Activated T-cell treated with anti-CD3 and anti-CD28 coated beads, Interleukin-2, amount 50 U/mL, for 4 hours (primary cell): Measurements from ENCODE around the gene LSP1. TPM values are rescaled to one million over a fixed set of nuclear protein-coding genes. Genes with fewer than 3 reads are reported as not detected.
"Not testable (repeated sequence)": the region's sequence is repeated elsewhere in the genome, so short reads cannot be mapped to it uniquely, and the experiment has no call there.

Experiments
- ATAC-seq, 2 donors: fragments of 200-7000 bp; cut with Tn5 transposase; one replicate each; pipeline ENCODE4 v1.10.0; 2021
- DNase-seq: peaks from one replicate; pipeline ENCODE4 v3.0.0-alpha.2; 2020
- H3K27me3 Mint-ChIP-seq: one replicate; pipeline ENCODE4 v1.8.0; 2021; ENCODE audit warnings: low read depth, mixed read lengths
- H3K36me3 Mint-ChIP-seq: one replicate; pipeline ENCODE4 v1.8.0; 2022; ENCODE audit warnings: mixed read lengths; ENCODE audit not compliant: insufficient read depth
- H3K4me1 Mint-ChIP-seq: one replicate; pipeline ENCODE4 v1.8.0; 2021; ENCODE audit warnings: low read depth, mixed read lengths
- H3K4me3 Mint-ChIP-seq: one replicate; pipeline ENCODE4 v1.8.0; 2021; ENCODE audit warnings: mild to moderate bottlenecking, moderate library complexity, mixed read lengths
- H3K9me3 Mint-ChIP-seq: one replicate; pipeline ENCODE4 v1.8.0; 2021; ENCODE audit warnings: mixed read lengths
- total RNA-seq, 3 donors: library from RNA; stranded (reverse); gene quantifications; one replicate each; pipeline ENCODE4 v1.2.1, GENCODE V29; 2021

Gene LSP1
- total RNA-seq, 3 donors from 2014 or later: 34.6 to 71.7 (median 60.6) TPM

GRCh38 chr11:1884303-1884700 is 31.4 kb downstream of the LSP1 start:
- H3K36me3 Mint-ChIP-seq: no peaks in the 10 kb centered on the region
- no peak for DNase-seq
- H3K27me3 Mint-ChIP-seq: no peaks in the 10 kb centered on the region
- no peak overlapping the region for H3K4me3 Mint-ChIP-seq
- ATAC-seq: no peak
- H3K9me3 Mint-ChIP-seq: no peaks in the 10 kb centered on the region
- H3K4me1 Mint-ChIP-seq: peaks cover 18% of the 10 kb centered on the region

- not testable (repeated sequence) for ATAC-seq, H3K9me3 Mint-ChIP-seq, H3K4me3 Mint-ChIP-seq, DNase-seq, H3K27me3 Mint-ChIP-seq, H3K36me3 Mint-ChIP-seq
- peaks cover 30% of the 10 kb centered on the region for H3K4me1 Mint-ChIP-seq
These were observed 33.7 kb downstream of the LSP1 start for GRCh38 chr11:1886551-1886950.

- Mint-ChIP-seq H3K4me1 (peaks cover 33% of the 10 kb centered on the region), H3K4me3 (no peak overlapping the region), H3K27me3 (no peaks in the 10 kb centered on the region), H3K36me3 (no peaks in the 10 kb centered on the region), H3K9me3 (no peaks in the 10 kb centered on the region)
- no peak for ATAC-seq
- no peak for DNase-seq
These were observed 34.8 kb downstream of the LSP1 start for GRCh38 chr11:1887451-1888346.

GRCh38 chr11:1888347-1888753 is 35.5 kb downstream of the LSP1 start:
- DNase-seq (no peak), ATAC-seq (no peak)
- Mint-ChIP-seq H3K9me3 (no peaks in the 10 kb centered on the region), H3K36me3 (no peaks in the 10 kb centered on the region), H3K4me3 (no peak overlapping the region), H3K4me1 (peaks cover 33% of the 10 kb centered on the region), H3K27me3 (no peaks in the 10 kb centered on the region)

GRCh38 chr11:1888811-1889210 is 35.9 kb downstream of the LSP1 start:
- Mint-ChIP-seq H3K4me3 (peak overlapping the region; percentile 51), H3K9me3 (no peaks in the 10 kb centered on the region), H3K36me3 (no peaks in the 10 kb centered on the region), H3K4me1 (peaks cover 36% of the 10 kb centered on the region), H3K27me3 (no peaks in the 10 kb centered on the region)
- DNase-seq: no peak
- peak in 1 of 2 donors; percentile 4 for ATAC-seq

GRCh38 chr11:1889224-1889930 is 36.5 kb downstream of the LSP1 start:
- peak; percentile 55 for DNase-seq
- peak; percentile 74 to 79 for ATAC-seq
- H3K36me3 Mint-ChIP-seq: no peaks in the 10 kb centered on the region
- no peaks in the 10 kb centered on the region for H3K9me3 Mint-ChIP-seq
- peaks cover 36% of the 10 kb centered on the region for H3K4me1 Mint-ChIP-seq
- H3K27me3 Mint-ChIP-seq: no peaks in the 10 kb centered on the region
- H3K4me3 Mint-ChIP-seq: peak overlapping the region; percentile 62

- Mint-ChIP-seq H3K36me3 (no peaks in the 10 kb centered on the region), H3K4me3 (peak overlapping the region; percentile 62), H3K4me1 (peaks cover 36% of the 10 kb centered on the region), H3K27me3 (no peaks in the 10 kb centered on the region), H3K9me3 (no peaks in the 10 kb centered on the region)
- ATAC-seq (peak; percentile 15 to 20), DNase-seq (no peak)
These were observed 37.3 kb downstream of the LSP1 start for GRCh38 chr11:1889941-1890855.

GRCh38 chr11:1890856-1891830 is 38.3 kb downstream of the LSP1 start:
- DNase-seq: no peak
- Mint-ChIP-seq H3K4me3 (peak overlapping the region; percentile 62), H3K9me3 (no peaks in the 10 kb centered on the region), H3K36me3 (no peaks in the 10 kb centered on the region), H3K27me3 (no peaks in the 10 kb centered on the region), H3K4me1 (peaks cover 36% of the 10 kb centered on the region)
- ATAC-seq: no peak

GRCh38 chr11:1891831-1892115 is 38.9 kb downstream of the LSP1 start, which contains the start of gene PRR33:
PRR33 (minus strand) TSS chr11:1891895; CDS start chr11:1890584, 1,311 bp downstream.
- peaks cover 36% of the 10 kb centered on the region for H3K4me1 Mint-ChIP-seq
- no peaks in the 10 kb centered on the region for H3K9me3 Mint-ChIP-seq
- no peaks in the 10 kb centered on the region for H3K36me3 Mint-ChIP-seq
- DNase-seq: no peak
- H3K27me3 Mint-ChIP-seq: no peaks in the 10 kb centered on the region
- no peak for ATAC-seq
- peak within 1 kb of the TSS; percentile 62 for H3K4me3 Mint-ChIP-seq

- Mint-ChIP-seq H3K9me3 (no peaks in the 10 kb centered on the region), H3K4me3 (no peak overlapping the region), H3K27me3 (no peaks in the 10 kb centered on the region), H3K4me1 (peaks cover 34% of the 10 kb centered on the region), H3K36me3 (no peaks in the 10 kb centered on the region)
- no peak for ATAC-seq
- no peak for DNase-seq
These were observed 39.2 kb downstream of the LSP1 start for GRCh38 chr11:1892116-1892515.

GRCh38 chr11:1892558-1892957 is 39.7 kb downstream of the LSP1 start:
- H3K36me3 Mint-ChIP-seq: no peaks in the 10 kb centered on the region
- ATAC-seq (no peak), DNase-seq (no peak)
- peaks cover 34% of the 10 kb centered on the region for H3K4me1 Mint-ChIP-seq
- H3K27me3 Mint-ChIP-seq: peaks cover 2% of the 10 kb centered on the region
- no peak overlapping the region for H3K4me3 Mint-ChIP-seq
- H3K9me3 Mint-ChIP-seq: no peaks in the 10 kb centered on the region

GRCh38 chr11:1893581-1894359 is 40.9 kb downstream of the LSP1 start:
- Mint-ChIP-seq H3K4me3 (no peak overlapping the region), H3K4me1 (peaks cover 23% of the 10 kb centered on the region), H3K9me3 (no peaks in the 10 kb centered on the region), H3K27me3 (peaks cover 7% of the 10 kb centered on the region), H3K36me3 (no peaks in the 10 kb centered on the region)
- no peak for DNase-seq
- no peak for ATAC-seq

- Mint-ChIP-seq H3K4me3 (no peak overlapping the region), H3K4me1 (peaks cover 17% of the 10 kb centered on the region), H3K36me3 (no peaks in the 10 kb centered on the region), H3K9me3 (no peaks in the 10 kb centered on the region), H3K27me3 (peaks cover 10% of the 10 kb centered on the region)
- no peak for DNase-seq
- ATAC-seq: no peak
These were observed 41.9 kb downstream of the LSP1 start for GRCh38 chr11:1894759-1895158.
